ENCODE data around the gene PCSK1.
"Not testable (repeated sequence)": the region's sequence is repeated elsewhere in the genome, so short reads cannot be mapped to it uniquely, and the experiment has no call there.

PCSK1 gene

DNA sequence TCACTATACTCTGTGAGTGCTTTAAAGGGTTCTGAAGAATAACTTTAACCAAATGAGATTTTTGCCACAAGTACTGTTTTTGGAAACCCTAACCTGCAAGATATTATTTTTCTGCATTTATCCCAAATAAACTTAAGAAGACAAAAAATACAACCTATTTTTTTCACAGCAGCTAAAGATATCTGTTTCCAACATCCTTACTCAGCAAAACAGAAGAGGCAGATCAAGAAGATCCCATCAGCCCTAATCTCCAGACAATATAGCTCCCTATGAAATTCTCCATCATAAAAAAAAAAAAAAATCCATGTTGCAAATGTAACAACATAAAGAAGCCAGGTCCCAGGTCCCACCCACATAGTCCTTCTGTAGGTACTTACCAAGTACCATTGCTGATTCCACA, 7.6 kb downstream of the PCSK1 start:
- DNase-seq, result no peak

- DNase-seq, result no peak
Measured at GRCh38 chr5:96415897-96416296, 17.2 kb downstream of the PCSK1 start.

GRCh38 chr5:96412868-96413449, 20.1 kb downstream of the PCSK1 start:
- DNase-seq, result no peak

DNA sequence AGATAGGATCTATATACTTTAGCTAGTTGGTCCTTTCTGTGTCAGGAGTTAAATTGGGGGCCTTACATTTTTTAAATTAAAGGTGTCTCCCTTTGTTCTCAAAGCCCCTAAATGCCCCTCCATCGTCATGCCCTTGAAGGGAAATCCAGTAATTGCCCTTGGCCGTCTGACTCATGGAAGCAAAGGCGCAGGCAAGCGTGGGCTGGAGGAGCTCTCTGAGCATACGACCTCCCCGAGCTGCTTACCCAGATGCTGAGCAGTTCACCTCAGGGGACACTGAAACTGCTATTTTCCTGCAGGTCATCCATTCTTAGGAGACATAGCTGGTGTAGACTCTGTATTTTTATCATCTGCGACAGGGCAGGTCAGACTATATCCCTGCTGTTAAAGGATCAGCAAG, 23.0 kb downstream of the PCSK1 start:
- no peak for DNase-seq

- DNase-seq, result no peak
Measured at GRCh38 chr5:96408841-96409538, 24.1 kb downstream of the PCSK1 start.

GRCh38 chr5:96408210-96408777, 24.8 kb downstream of the PCSK1 start:
- DNase-seq, result no peak

GRCh38 chr5:96407436-96407835, 25.6 kb downstream of the PCSK1 start:
- no peak for DNase-seq

- DNase-seq, result no peak
Measured at GRCh38 chr5:96404191-96404867, 28.7 kb downstream of the PCSK1 start.

- no peak for DNase-seq
Measured at GRCh38 chr5:96402500-96402899, 30.5 kb downstream of the PCSK1 start.

DNA sequence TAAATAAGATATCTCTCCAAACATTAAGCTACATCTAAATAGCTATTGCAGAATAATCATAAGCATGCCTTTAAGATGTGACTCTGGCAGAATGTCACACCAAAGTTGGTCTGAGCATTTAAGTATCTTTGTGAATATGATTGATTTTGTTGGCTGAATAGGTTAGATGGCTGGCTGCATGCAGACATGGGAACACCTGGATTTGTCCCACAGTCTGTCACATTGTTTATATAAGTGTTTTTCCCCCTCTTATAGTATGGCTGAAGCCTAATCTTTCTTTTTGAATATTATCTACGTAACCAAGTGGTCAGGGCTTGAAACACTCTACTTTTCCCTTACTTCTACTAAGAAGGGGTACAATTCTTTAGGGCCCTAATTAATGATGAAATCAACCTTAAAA, 36.2 kb downstream of the PCSK1 start:
- DNase-seq, result no peak

- not testable (repeated sequence) for DNase-seq
Measured at GRCh38 chr5:96395295-96395694, 37.8 kb downstream of the PCSK1 start.

DNA sequence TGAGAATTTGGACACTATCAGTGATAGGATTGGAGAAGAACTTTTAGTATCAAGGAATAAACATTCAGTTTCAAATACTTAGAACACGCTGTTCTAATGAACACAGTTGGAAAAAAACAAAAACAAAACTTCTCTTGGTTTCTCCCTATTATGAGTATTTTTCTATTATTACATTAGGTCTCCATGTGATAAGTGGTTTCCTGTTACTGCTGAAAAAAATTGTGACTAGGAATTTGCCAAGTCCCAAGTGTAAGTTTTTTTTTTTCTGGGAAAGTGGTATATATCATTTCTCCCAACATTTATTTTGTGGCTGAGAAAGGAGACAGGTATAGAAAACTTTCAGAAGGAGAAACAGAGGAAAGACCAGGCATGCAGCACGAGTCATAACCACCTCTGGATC, 41.1 kb downstream of the PCSK1 start:
- DNase-seq, result no peak

- no peak for DNase-seq
Measured at GRCh38 chr5:96388176-96388575, 44.9 kb downstream of the PCSK1 start.

- DNase-seq, result no peak
Measured at GRCh38 chr5:96387616-96388015, 45.4 kb downstream of the PCSK1 start.

DNA sequence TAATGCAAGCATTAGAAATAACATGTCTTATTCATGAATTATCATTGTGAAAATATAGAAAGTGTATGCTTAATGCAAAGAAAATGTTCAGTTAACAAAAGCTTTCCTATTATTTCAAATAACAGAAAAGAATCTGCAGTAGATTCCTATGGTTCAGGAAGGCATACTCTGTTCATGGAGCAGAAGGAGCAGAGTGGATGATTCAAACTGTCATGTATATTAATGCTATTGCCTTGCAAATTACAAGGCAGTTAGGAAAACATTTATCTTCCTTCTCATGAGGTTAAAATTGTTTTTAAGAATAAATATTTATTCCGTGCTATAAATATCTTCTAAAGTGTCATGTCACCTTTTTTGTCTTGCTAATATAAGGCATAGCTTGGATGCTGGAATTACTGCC, 47.5 kb downstream of the PCSK1 start:
- no peak for DNase-seq

GRCh38 chr5:96384353-96384752, 48.7 kb downstream of the PCSK1 start:
- no peak for DNase-seq

DNA sequence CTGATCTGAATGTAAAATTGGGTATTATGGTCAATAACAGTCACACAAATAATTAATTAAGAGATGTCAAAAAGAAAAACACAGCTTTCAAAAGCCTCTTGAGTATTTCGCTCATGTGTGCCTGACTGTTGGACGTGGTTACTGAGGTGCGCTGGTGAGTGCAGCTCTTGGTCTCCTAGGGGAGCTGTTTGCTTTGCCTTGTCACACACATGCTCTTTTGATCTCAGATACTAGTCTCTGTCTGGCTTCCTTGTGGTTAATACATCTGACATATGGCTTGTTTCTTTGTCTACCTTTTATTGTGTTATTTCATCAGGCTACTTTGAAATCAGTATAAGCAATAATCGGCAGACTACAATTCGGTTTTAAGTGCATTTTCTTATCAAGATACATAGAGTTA, 51.5 kb downstream of the PCSK1 start:
- DNase-seq, result no peak

DNA sequence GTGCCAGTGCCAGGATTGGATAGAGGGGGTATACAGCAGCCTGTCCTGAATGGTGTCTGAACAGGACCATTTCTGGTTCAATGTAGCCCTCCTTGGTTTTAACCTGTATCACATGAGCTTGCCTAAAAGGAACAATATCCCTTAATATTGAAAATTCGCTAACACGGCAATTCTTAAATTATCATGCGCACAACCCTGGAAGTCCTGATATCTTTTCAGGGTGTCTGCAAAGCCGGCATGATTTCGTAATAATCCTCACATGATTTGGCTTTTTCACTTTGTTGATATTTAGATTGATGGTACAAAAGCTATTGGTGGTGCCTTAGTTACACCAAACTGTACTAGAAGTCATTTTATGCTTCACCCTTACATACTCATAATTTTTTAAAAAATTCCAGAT, 53.2 kb downstream of the PCSK1 start:
- no peak for DNase-seq

DNA sequence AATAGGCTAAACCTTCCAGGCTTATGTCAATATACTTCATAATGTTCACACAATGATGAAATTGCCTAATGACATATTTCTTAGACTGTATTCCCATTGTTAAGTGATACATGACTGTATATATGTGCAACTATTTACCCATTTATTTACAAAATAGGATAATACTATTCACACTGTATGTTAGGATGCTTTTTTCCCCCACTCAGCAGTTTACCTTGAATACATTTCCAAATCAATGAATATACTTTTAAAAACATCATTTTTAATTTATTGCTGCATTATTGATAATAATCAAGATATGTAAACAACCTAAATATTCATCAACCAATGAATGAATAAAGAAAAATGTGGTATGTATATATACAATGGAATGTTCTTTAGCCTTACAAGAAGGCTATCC, 55.5 kb downstream of the PCSK1 start:
- no peak for DNase-seq

DNA sequence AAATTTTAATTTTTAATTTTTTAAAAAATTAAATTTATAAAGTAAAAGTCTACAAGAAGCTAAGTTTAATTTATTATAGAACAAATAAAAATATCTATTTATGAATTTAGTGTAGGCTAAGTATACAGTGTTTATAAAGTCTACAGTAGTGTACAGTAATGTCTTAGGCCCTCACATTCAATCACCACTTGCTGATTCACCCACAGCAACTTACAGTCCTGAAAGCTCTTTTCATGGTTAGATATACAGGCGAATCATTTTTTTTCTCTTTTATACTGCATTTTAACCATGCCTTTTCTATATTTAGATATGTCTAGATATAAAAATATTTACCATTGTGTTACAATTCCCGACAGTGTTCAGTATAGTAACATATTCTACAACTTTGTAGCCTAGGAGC, 55.9 kb downstream of the PCSK1 start:
- DNase-seq, result no peak

GRCh38 chr5:96374653-96375052, 58.4 kb downstream of the PCSK1 start:
- DNase-seq, result no peak

- DNase-seq, result no peak
Measured at GRCh38 chr5:96373381-96373733, 59.7 kb downstream of the PCSK1 start.

DNA sequence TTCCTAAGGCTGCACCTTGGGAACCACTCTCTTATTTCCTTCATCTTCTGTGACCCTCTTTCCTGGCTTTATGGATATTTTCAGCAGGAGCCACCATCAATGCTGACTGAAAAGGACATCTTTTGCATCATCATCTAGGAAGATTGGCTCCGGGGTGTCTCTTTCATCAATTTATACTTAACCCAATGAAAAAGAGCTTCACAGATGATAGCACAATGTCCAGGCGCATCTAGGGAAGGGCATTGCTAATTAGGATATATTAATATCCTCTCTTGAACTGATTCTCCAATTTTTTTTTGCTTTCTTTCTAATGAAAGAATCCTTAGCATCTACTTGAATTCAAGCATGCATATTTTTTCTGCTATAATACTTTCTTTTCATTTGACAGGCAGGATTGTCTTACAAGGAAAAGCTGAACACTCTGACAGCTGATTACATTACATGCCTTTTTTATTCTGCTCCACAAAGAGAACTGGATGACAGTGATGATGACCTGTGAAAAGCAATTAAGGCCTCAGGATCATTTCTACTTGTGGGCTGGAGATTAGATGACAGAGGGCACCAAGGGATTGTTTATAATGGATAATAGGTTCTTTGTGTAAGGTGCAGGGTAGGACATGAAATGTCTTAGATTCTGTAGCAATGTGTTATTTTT, 60.2 kb downstream of the PCSK1 start:
- no peak for DNase-seq

- DNase-seq, result no peak
Measured at GRCh38 chr5:96370976-96371375, 62.1 kb downstream of the PCSK1 start.

All from activated CD4-positive, alpha-beta T cell treated with anti-CD3 and anti-CD28 coated beads for 1 hour (primary cell).